Subcutaneous adipose tissue (tissue), 4 donors: ENCODE results near the gene SELENOM. TPM values are rescaled to one million over a fixed set of nuclear protein-coding genes. Genes with fewer than 3 reads are reported as not detected.

Experiments used
- CTCF ChIP-seq: fragments of 450-650 bp; IDR thresholded peaks from one replicate; pipeline ENCODE4 v1.5.1; 2016; ENCODE audit warnings: low read depth, mild to moderate bottlenecking, control low read depth, antibody characterized with exemption, moderate library complexity
- total RNA-seq, 4 donors: library from RNA; depleted of rRNA; stranded (reverse); fragments of >200 nt; gene quantifications; one replicate each; pipeline ENCODE4 v1.1.0, GENCODE V29; 2016

Gene SELENOM
- total RNA-seq, 4 donors from 2014 or later = 226 to 360 (median 279) TPM

GRCh38 chr22:31120642-31121041 lies 13.3 kb upstream of the SELENOM start:
- TF ChIP-seq CTCF = no peak

- TF ChIP-seq CTCF = no peak
Measured at GRCh38 chr22:31120230-31120629, 12.9 kb upstream of the SELENOM start.

GRCh38 chr22:31119026-31119717 lies 11.8 kb upstream of the SELENOM start:
- no peak for TF ChIP-seq CTCF

- TF ChIP-seq CTCF = no peak
Measured at GRCh38 chr22:31118046-31118820, 10.9 kb upstream of the SELENOM start.

- TF ChIP-seq CTCF = no peak
Measured at GRCh38 chr22:31107894-31108218, 488 bp upstream of the SELENOM start.

- TF ChIP-seq CTCF = no peak
Measured at GRCh38 chr22:31106731-31107177, 614 bp downstream of the SELENOM start.

- TF ChIP-seq CTCF = no peak
Measured at GRCh38 chr22:31106001-31106571, 1.3 kb downstream of the SELENOM start.
